ENCODE results near the gene HP.
"Not testable (repeated sequence)": the region's sequence is repeated elsewhere in the genome, so short reads cannot be mapped to it uniquely, and the experiment has no call there.

The HP gene

GRCh38 chr16:72043539-72043938 is 10.8 kb upstream of the HP start:
- DNase-seq, result no peak

GRCh38 chr16:72044296-72044695 is 10.0 kb upstream of the HP start:
- DNase-seq, result no peak

GRCh38 chr16:72044825-72045359 is 9.4 kb upstream of the HP start:
- DNase-seq, result no peak

GRCh38 chr16:72049110-72049509 is 5.2 kb upstream of the HP start:
- no peak for DNase-seq

GRCh38 chr16:72050769-72051464 is 3.4 kb upstream of the HP start:
- no peak for DNase-seq

GRCh38 chr16:72051818-72052217 is 2.5 kb upstream of the HP start:
- DNase-seq, result no peak

- no peak for DNase-seq
Measured at GRCh38 chr16:72055911-72056310, 1.6 kb downstream of the HP start.

GRCh38 chr16:72057313-72057712 is 3.0 kb downstream of the HP start:
- DNase-seq, result not testable (repeated sequence)

GRCh38 chr16:72059060-72059459 is 4.8 kb downstream of the HP start:
- DNase-seq, result not testable (repeated sequence)

- DNase-seq, result no peak
Measured at GRCh38 chr16:72060405-72060804, 6.1 kb downstream of the HP start.

GRCh38 chr16:72061564-72061963 is 7.3 kb downstream of the HP start:
- DNase-seq, result no peak

- DNase-seq, result no peak
Measured at GRCh38 chr16:72064361-72064894, 10.1 kb downstream of the HP start.

- peak in 1 of 2 experiments; percentile 27 for DNase-seq
Measured at GRCh38 chr16:72066747-72067146, 12.4 kb downstream of the HP start.

GRCh38 chr16:72068930-72069329 is 14.6 kb downstream of the HP start:
- DNase-seq, result no peak

- no peak for DNase-seq
Measured at GRCh38 chr16:72072514-72073342, 18.4 kb downstream of the HP start.

- no peak for DNase-seq
Measured at GRCh38 chr16:72073560-72074230, 19.4 kb downstream of the HP start.

GRCh38 chr16:72075067-72075466 is 20.8 kb downstream of the HP start:
- DNase-seq, result not testable (repeated sequence)

GRCh38 chr16:72076991-72077706 is 22.8 kb downstream of the HP start:
- not testable (repeated sequence) for DNase-seq

GRCh38 chr16:72083778-72084404 is 29.6 kb downstream of the HP start:
- DNase-seq, result no peak

- DNase-seq, result no peak
Measured at GRCh38 chr16:72084445-72084844, 30.1 kb downstream of the HP start.

GRCh38 chr16:72085002-72085401 is 30.7 kb downstream of the HP start:
- DNase-seq, result no peak

- no peak for DNase-seq
Measured at GRCh38 chr16:72091217-72091616, 36.9 kb downstream of the HP start.
